Myocyte (in vitro differentiated cells): ENCODE measurements around the gene HTR4. TPM values are rescaled to one million over a fixed set of nuclear protein-coding genes. Genes with fewer than 3 reads are reported as not detected.
"Not testable (repeated sequence)": the region's sequence is repeated elsewhere in the genome, so short reads cannot be mapped to it uniquely, and the experiment has no call there.

ENCODE experiments used
- DNase-seq: peaks from one replicate; pipeline ENCODE4 v3.0.0-alpha.2; 2012; ENCODE audit warnings: low read depth
- total RNA-seq: library from RNA; depleted of rRNA; stranded (reverse); fragments of >200 nt; gene quantifications from 2 replicates; pipeline ENCODE4 v1.2.3, GENCODE V29; 2014

The HTR4 gene
- total RNA-seq, 1 donor from 2014 or later, result not detected

DNA sequence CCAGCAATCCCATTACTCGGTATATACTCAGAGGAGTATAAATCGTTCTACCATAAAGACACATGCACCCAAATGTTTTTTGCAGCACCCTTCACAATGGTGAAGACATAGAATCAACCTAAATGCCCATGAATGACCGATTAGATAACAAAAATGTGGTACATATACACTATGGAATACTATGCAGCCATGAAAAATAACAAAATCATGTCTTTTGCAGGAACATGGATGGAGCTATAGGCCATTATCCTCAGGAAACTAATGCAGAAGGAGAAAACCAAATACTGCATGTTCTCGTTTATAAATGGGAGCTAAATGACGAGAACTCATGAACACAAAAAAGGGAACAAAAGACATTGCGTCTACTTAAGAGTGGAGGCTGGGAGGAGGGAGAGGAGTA, 114.5 kb downstream of the HTR4 start:
- no peak for DNase-seq

- DNase-seq, result no peak
Measured at GRCh38 chr5:148535190-148535589, 119.1 kb downstream of the HTR4 start.

GRCh38 chr5:148532969-148533670, 121.2 kb downstream of the HTR4 start:
- DNase-seq, result no peak

DNA sequence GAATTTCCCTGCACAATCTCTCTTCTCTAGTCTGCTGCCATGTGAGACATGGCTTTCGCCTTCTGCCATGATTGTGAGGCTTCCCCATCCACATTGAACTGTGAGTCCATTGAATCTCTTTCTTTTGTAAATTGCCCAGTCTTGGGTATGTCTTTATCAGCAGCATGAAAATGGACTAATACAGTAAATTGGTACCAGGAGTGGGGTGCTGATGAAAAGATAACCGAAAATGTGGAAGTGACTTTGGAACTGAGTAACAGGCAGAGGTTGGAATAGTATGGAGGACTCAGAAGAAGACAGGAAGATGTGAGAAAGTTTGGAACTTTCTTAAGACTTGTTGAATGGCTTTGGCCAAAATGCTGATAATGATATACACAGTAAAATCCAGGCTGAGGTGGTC, 124.9 kb downstream of the HTR4 start:
- not testable (repeated sequence) for DNase-seq

DNA sequence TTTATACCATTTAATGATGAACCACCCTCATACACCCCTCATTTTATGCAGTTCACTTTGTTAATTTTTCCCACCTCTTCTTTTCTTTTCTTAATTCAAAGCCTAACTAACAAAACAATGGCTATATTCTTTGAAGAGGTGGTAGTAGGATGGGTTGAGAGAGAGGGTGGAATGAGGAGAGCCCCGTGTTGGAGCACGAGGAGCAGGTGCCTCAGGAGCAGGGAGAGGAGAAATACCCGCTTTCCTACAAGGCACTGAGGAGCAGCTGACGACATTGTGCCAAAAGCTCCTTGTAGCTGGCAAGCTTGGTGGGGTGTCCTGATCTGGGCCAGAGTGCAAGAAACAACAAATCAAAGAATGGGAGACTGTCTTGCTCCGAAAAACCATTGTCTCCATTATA, 129.6 kb downstream of the HTR4 start:
- DNase-seq, result no peak

DNA sequence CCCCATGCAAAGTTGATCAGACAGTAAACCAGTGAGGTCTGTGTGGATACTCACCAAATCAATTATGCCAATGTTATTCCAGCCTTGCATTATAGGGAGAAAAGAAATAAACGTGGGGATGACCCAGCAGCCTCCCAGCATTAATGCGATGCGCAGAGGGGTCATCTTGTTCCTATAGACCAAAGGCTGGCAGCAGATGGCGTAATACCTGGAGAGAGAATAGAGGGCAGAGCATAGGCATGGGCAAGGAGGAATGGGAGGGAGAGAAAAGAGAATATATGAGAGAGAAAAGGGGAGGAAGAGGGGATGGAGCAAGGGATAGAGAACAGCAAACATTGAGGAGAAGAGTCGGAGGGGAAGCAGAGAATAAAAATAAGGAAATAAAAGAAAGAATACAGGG, 131.2 kb downstream of the HTR4 start:
- no peak for DNase-seq

DNA sequence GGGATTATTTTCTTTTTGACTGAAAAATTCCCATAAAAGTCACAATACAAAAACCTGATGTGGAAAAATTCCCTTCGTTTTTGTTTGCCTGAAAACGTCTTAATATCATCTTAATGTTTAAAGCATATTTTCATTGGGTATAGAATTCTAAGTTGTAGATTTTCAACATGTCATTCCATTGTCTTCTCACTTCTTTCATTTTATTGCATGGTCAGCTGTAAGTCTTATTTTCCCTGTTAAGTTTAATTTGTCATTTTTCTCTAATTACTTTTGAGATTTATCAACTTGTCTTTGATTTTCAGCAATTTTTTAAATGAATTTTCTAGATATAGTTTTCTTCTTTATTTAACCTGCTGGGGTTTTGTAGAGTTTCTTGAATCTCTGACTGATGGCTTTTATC, 138.9 kb downstream of the HTR4 start:
- no peak for DNase-seq

DNA sequence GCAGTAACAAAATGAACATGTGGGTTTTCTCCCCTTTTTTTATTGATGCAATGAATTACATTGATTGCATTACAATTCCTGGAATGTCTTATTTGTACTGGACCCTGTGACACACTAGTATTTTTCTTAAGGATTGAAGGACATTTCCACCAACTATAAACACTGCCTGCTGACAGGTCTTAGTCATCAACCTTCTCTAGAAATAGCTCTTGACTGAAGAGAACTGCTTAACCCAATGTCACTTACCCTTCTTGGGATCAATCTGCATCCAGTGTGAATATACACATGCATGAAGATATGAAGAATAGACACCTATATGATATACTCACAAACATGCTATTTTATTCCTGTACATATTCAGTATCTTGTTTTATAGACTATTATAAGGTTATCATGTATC, 140.0 kb downstream of the HTR4 start:
- no peak for DNase-seq

DNA sequence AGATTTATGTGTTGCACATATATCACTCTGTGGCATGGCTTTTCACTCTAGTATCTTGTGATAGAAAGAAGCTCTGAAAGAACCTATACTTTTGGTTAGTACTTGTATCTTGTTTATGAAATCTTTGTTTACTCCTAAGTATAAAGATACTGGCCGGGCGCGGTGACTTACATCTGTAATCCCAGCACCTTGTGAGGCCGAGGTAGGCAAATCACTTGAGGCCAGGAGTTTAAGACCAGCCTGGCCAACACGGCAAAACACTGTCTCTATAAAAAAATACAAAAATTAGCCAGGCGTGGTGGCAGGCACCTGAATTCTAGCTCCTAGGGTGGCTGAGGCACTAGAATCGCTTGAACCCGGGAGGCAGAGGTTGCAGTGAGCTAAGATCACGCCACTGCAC, 141.8 kb downstream of the HTR4 start:
- no peak for DNase-seq

DNA sequence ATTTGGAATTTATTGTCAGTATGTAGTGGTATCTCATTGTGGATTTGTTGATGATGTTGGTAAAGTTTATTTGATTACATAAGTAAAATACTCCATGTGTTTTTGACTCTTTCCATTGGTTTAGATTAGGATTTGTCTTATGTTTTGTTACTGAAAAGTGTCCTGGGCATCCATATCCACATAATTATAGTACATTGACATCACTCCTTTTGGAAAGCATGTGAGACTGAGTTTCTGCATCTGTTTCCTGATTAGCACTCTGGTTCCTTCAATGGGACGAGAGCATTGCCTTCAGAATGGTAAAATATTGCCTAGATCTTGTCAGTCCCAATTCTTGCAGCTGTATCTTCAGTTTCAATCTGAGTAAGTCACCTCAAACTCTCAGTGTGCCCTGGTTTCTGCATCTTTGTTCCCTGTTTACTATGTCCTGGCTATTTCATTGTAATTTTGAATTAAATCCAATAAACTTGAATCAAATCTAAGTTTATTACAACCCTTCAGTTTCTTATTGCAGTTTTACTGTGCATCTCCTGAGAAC, 142.4 kb downstream of the HTR4 start:
- DNase-seq, result no peak

- no peak for DNase-seq
Measured at GRCh38 chr5:148509893-148510292, 144.4 kb downstream of the HTR4 start.

DNA sequence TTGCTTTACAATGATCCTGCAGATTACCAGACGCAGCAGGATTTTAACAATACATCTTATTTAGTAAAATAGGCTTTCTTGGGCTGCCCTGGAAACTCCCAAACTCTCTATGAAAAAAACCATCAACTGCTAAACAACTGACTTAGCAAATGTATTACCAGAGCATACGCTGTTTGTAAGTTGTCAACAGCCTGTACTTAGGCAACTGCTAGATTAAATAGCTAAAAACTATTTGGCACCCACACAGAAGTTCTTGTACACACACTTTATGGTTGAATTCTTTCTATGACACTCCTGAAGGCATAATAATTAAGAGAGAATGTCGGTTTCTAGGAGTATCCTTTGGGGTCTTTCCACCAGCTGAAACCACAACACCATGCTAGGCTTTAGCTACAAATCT, 146.7 kb downstream of the HTR4 start:
- no peak for DNase-seq

DNA sequence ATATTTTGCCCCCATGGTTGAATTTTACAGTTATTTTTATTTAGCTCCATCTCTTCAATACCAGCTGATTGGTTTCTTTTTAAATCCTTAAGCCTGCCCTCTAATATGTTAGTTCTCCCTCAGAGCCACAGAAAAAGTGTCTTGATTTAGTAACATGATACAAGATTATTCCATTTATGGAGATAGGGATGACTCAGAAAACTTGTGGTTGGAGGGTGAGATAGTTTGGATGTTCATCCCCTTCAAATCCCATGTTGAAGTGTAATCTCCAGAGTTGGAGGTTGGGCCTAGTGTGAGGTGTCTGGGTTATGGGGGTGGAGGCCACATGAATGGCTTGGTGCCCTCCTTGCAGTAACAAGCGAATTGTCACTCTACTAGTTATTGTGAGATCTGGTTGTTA, 154.9 kb downstream of the HTR4 start:
- peak; percentile 57 for DNase-seq

GRCh38 chr5:148497757-148498156, 156.6 kb downstream of the HTR4 start:
- DNase-seq, result no peak

- DNase-seq, result no peak
Measured at GRCh38 chr5:148492351-148492750, 162.0 kb downstream of the HTR4 start.

- DNase-seq, result no peak
Measured at GRCh38 chr5:148491793-148492184, 162.5 kb downstream of the HTR4 start.

GRCh38 chr5:148491015-148491792, 163.1 kb downstream of the HTR4 start:
- DNase-seq, result peak; percentile 16

DNA sequence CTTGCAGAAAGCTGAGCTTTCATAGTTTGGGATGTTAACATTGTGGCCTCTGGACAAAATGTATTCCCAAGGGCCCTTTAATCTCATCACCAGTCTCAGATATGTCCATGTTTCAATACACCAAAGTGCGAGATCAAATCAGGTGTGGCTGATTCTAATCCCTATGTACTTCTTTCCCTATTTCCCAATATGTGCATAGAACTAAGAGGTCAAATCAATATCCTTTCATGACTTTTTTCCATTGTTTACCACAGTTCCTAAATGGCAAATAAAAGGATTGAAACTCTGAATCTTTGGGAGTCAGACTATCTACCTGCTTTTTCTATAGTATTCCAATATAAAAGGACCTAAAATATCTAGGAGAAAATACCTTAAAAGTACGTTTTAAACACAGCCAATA, 165.6 kb downstream of the HTR4 start:
- no peak for DNase-seq

GRCh38 chr5:148486456-148486855, 167.9 kb downstream of the HTR4 start:
- DNase-seq, result no peak

DNA sequence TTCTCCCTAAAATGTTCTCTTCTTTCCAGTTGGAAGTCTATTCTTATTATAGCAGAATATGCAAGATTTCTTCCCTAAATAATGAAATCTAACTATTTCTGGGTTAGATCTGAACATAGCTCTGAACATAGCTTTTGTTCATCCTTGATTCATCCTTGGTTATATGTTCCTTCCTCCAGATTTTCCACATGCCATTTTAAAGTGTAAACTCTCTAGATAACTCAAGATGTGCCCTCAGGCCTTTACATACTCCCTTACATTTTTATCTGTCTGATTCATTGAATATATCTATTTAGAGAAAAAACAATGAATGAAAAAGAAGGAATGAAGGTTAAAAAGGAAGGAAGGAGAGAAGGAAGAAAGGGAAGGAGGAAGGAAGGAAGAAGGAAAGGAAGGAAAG, 169.7 kb downstream of the HTR4 start:
- no peak for DNase-seq

DNA sequence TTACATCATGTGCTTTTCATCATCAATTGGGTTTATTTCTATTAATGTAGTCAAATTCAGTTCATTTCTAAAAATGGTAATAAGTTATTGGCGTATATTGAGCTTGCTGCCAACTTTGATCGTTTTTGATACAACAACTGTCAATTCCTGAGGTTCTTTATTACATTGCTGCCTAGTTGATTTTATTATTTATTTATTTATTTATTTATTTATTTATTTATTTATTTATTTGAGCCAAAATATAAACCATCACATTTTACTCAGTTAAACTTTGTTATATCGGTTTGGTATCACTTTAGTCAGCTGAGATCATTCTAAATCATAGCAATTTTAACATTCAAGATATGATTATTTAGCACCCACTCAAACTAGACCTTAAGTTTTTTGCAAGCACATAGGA, 170.6 kb downstream of the HTR4 start:
- no peak for DNase-seq

DNA sequence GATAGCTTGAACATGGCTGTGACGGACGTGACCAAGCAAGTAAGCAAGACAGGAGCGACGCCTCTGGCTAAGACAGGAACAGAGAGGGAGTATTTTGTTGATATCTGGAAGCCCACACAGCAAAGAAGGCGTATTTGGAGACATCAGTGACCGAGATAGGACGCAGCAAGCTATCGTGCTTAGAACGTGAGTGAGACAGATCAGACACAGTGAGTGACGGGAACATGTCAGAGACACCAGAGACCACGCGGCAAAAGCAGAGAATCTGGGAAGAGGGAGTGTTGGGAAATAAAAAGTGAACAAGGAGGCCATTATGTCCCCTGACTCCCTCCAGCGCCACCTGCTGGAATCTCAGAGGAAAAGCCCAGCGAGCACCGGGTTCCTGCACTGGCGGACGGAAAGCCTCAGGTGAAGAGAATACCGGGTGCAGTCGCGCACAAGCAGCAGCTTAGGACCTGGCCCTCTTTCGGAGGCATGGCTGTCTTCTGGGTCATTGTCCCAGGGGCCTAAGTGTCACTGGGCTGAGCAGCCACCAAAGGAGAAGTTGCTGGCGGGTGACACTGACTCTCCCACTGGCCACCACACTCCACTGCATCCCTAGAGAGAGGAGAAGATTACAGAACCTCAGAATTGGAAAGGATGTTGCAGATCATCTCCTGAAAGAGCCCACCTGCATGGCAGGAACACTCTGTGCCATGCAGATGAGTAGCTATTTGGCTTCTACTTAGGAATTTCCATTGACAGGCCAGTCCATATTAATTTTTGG, 171.4 kb downstream of the HTR4 start:
- DNase-seq, result peak; percentile 60
